Loucy (cell line): ENCODE measurements around the gene REEP6.
"Not testable (repeated sequence)": the region's sequence is repeated elsewhere in the genome, so short reads cannot be mapped to it uniquely, and the experiment has no call there.

Experiments
- H2AFZ ChIP-seq: fragments of 200-600 bp; sonication (generic); 2 replicates; pipeline ENCODE4 v1.6.0; 2016; ENCODE audit warnings: antibody characterized with exemption, mild to moderate bottlenecking, low read length, moderate library complexity
- H3F3A ChIP-seq: fragments of 200-600 bp; 2 replicates; pipeline ENCODE4 v1.6.0; 2016; ENCODE audit warnings: antibody characterized with exemption, low read depth, mild to moderate bottlenecking
- H3K27me3 ChIP-seq: fragments of 200-600 bp; sonication (generic); 2 replicates; pipeline ENCODE4 v1.6.1; 2014; ENCODE audit warnings: low read length, mild to moderate bottlenecking; ENCODE audit not compliant: insufficient read depth, poor library complexity, severe bottlenecking
- H3K36me3 ChIP-seq: fragments of 200-600 bp; sonication (generic); 2 replicates; pipeline ENCODE4 v1.6.1; 2016; ENCODE audit warnings: low read length; ENCODE audit not compliant: insufficient read depth
- H3K4me1 ChIP-seq: fragments of 200-600 bp; sonication (generic); 2 replicates; pipeline ENCODE4 v1.5.1; 2014; ENCODE audit warnings: low read length, mild to moderate bottlenecking; ENCODE audit not compliant: insufficient read depth, poor library complexity, severe bottlenecking
- H3K4me2 ChIP-seq: fragments of 200-600 bp; sonication (generic); 2 replicates; pipeline ENCODE4 v1.6.0; 2014; ENCODE audit warnings: antibody characterized with exemption, low read length, low read depth, mild to moderate bottlenecking; ENCODE audit not compliant: poor library complexity, severe bottlenecking
- H3K4me3 ChIP-seq: fragments of 200-600 bp; sonication (generic); 2 replicates; pipeline ENCODE4 v1.5.1; 2014; ENCODE audit warnings: low read length, mild to moderate bottlenecking, mixed read lengths; ENCODE audit not compliant: poor library complexity, severe bottlenecking
- H3K79me2 ChIP-seq: fragments of 200-600 bp; sonication (generic); 2 replicates; pipeline ENCODE4 v1.6.1; 2014; ENCODE audit warnings: low read length; ENCODE audit not compliant: insufficient read depth
- H3K9ac ChIP-seq: fragments of 200-600 bp; sonication (generic); 2 replicates; pipeline ENCODE4 v1.6.0; 2014; ENCODE audit warnings: mild to moderate bottlenecking, low read depth, low read length, moderate library complexity; ENCODE audit not compliant: poor library complexity, severe bottlenecking
- H3K9me2 ChIP-seq: fragments of 200-600 bp; sonication (generic); replicated peaks from 2 replicates; pipeline ENCODE4 v1.6.1; 2016; ENCODE audit warnings: low read depth, low read length, mixed read lengths
- H3K9me3 ChIP-seq: fragments of 200-600 bp; sonication (generic); 2 replicates; pipeline ENCODE4 v1.6.1; 2014; ENCODE audit warnings: mild to moderate bottlenecking, antibody characterized with exemption, low read length, low read depth; ENCODE audit not compliant: insufficient read depth
- H4K20me1 ChIP-seq: fragments of 200-600 bp; sonication (generic); 2 replicates; pipeline ENCODE4 v1.6.0; 2014; ENCODE audit warnings: antibody characterized with exemption, low read length, mild to moderate bottlenecking; ENCODE audit not compliant: insufficient read depth, poor library complexity, severe bottlenecking
- EZH2phosphoT487 ChIP-seq: fragments of 200-600 bp; IDR thresholded peaks from 2 replicates; pipeline ENCODE4 v1.6.1; 2018; ENCODE audit warnings: antibody characterized with exemption, mild to moderate bottlenecking, moderate library complexity, borderline replicate concordance
- TF ChIP-seq, protein P1 (sequence below): fragments of 200-600 bp; sonication (generic); conservative IDR thresholded peaks from 2 replicates; pipeline ENCODE4 v1.5.1; 2014; ENCODE audit warnings: mild to moderate bottlenecking, antibody characterized with exemption, low read length

Gene REEP6

DNA sequence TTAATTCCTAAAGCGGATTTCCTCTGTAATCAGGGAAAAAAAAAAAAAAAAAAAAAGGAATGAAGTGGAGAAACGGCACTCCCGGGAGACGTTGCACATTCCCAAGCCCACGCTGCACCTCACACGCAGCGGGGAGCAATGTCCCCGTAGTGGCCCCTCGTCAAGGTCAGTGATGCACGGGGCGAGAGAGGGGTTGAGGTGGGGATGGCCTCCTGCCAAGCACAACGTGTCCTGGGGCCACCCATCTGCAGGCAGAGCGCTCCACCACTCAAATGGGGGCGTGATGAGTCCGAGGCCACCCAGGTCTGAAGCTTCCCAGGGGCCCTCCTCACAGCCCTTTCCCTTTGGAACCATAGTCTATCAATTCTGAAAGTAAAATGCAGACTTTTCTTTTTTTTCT is 48.0 kb downstream of the REEP6 start:
- Histone ChIP-seq H3K4me1 (no peaks in the 10 kb centered on the region), H3K79me2 (no peaks in the 10 kb centered on the region), H3K9me2 (no peaks in the 10 kb centered on the region), H3K4me3 (no peak overlapping the region), H2AFZ (no peak overlapping the region), H3K27me3 (no peaks in the 10 kb centered on the region), H3K36me3 (no peaks in the 10 kb centered on the region), H3K9ac (no peak overlapping the region), H3K9me3 (no peaks in the 10 kb centered on the region), H3F3A (no peaks in the 10 kb centered on the region), H3K4me2 (no peak overlapping the region), H4K20me1 (no peaks in the 10 kb centered on the region)
- no peak for TF ChIP-seq EZH2phosphoT487
- TF ChIP-seq, protein P1, sequence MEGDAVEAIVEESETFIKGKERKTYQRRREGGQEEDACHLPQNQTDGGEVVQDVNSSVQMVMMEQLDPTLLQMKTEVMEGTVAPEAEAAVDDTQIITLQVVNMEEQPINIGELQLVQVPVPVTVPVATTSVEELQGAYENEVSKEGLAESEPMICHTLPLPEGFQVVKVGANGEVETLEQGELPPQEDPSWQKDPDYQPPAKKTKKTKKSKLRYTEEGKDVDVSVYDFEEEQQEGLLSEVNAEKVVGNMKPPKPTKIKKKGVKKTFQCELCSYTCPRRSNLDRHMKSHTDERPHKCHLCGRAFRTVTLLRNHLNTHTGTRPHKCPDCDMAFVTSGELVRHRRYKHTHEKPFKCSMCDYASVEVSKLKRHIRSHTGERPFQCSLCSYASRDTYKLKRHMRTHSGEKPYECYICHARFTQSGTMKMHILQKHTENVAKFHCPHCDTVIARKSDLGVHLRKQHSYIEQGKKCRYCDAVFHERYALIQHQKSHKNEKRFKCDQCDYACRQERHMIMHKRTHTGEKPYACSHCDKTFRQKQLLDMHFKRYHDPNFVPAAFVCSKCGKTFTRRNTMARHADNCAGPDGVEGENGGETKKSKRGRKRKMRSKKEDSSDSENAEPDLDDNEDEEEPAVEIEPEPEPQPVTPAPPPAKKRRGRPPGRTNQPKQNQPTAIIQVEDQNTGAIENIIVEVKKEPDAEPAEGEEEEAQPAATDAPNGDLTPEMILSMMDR, result no peak

DNA sequence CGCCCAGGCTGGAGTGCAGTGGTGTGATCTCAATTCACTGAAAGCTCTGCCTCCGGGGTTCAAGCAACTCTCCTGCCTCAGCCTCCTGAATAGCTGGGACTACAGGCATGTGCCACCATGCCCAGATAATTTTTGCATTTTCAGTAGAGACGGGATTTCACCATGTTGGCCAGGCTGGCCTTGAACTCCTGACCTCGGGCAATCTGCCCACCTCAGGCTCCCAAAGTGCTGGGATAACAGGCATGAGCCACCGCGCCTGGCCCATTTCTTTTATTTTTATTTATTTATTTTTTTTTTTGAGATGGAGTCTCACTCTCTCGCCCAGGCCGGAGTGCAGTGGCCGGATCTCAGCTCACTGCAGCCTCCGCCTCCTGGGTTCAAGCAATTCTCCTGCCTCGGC is 48.8 kb downstream of the REEP6 start:
- H3K9ac ChIP-seq, H4K20me1 ChIP-seq, H3K9me3 ChIP-seq, H3K36me3 ChIP-seq, H2AFZ ChIP-seq, H3K27me3 ChIP-seq, H3K4me1 ChIP-seq, H3K79me2 ChIP-seq, H3F3A ChIP-seq, H3K4me3 ChIP-seq, H3K9me2 ChIP-seq, H3K4me2 ChIP-seq: not testable (repeated sequence)

DNA sequence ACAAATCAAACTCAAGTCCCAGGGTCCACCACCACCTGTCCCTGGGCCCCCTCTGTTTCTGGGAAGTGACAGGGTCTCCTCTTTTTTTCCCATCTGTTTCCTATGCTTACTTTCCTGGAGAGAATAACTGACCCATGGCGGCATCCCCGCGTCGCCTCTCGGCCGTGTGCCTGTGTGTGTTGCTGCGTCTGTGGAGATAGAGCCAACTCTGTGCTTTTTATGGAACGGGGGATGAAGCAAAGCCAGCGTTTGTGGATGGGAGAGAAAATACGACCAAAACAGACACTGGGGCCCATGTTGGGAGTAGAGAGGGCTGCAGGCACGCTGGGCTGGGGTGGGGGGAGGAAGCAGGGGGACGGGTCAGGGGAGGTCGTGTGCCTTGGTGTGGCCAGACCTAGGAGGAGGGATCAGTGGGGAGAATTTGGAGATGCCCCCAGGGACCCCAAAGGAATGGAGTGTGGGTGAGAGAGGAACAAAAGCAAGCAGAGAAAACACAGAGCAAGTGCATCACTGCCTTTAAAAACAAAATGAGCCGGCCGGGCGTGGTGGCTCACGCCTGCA is 49.5 kb downstream of the REEP6 start:
- Histone ChIP-seq H3K9me2 (no peaks in the 10 kb centered on the region), H3K9ac (no peak overlapping the region), H4K20me1 (no peaks in the 10 kb centered on the region), H3K4me2 (no peak overlapping the region), H3K4me3 (no peak overlapping the region), H3F3A (no peaks in the 10 kb centered on the region), H3K36me3 (no peaks in the 10 kb centered on the region), H3K9me3 (no peaks in the 10 kb centered on the region), H3K79me2 (no peaks in the 10 kb centered on the region), H2AFZ (no peak overlapping the region), H3K4me1 (no peaks in the 10 kb centered on the region), H3K27me3 (no peaks in the 10 kb centered on the region)
- no peak for TF ChIP-seq EZH2phosphoT487
- TF ChIP-seq, protein P1, result no peak
